Muscle layer of duodenum (tissue), 2 donors: ENCODE data around the gene GREM1.

ENCODE experiments used
- H3K27ac ChIP-seq: one replicate; pipeline ENCODE4 v1.7.0; 2013; ENCODE audit warnings: mild to moderate bottlenecking, low read length
- H3K27me3 ChIP-seq: one replicate; pipeline ENCODE4 v1.7.0; 2013; ENCODE audit warnings: low read depth, mild to moderate bottlenecking, control low read depth, low read length
- H3K36me3 ChIP-seq, 2 donors: one replicate each; pipeline ENCODE4 v1.7.0; 2013; ENCODE audit warnings: low read length in 2 of 2, control low read depth in 1 of 2, mild to moderate bottlenecking in 1 of 2; ENCODE audit not compliant: insufficient read depth in 2 of 2, control insufficient read depth in 1 of 2
- H3K4me1 ChIP-seq, 2 donors: one replicate each; pipeline ENCODE4 v1.7.0; 2013; ENCODE audit warnings: low read length in 2 of 2, mild to moderate bottlenecking in 2 of 2, control low read depth in 1 of 2, moderate library complexity in 1 of 2; ENCODE audit not compliant: insufficient read depth in 2 of 2, control insufficient read depth in 1 of 2
- H3K4me3 ChIP-seq, 2 donors: one replicate each; pipeline ENCODE4 v1.7.0; 2013; ENCODE audit warnings: low read length in 2 of 2, low read depth in 1 of 2, mild to moderate bottlenecking in 1 of 2
- H3K9me3 ChIP-seq, 2 donors: one replicate each; pipeline ENCODE4 v1.7.0; 2013; ENCODE audit warnings: low read length in 2 of 2, control low read depth in 1 of 2, mild to moderate bottlenecking in 1 of 2; ENCODE audit not compliant: control insufficient read depth in 1 of 2
- donor health status: healthy.

Gene GREM1

DNA sequence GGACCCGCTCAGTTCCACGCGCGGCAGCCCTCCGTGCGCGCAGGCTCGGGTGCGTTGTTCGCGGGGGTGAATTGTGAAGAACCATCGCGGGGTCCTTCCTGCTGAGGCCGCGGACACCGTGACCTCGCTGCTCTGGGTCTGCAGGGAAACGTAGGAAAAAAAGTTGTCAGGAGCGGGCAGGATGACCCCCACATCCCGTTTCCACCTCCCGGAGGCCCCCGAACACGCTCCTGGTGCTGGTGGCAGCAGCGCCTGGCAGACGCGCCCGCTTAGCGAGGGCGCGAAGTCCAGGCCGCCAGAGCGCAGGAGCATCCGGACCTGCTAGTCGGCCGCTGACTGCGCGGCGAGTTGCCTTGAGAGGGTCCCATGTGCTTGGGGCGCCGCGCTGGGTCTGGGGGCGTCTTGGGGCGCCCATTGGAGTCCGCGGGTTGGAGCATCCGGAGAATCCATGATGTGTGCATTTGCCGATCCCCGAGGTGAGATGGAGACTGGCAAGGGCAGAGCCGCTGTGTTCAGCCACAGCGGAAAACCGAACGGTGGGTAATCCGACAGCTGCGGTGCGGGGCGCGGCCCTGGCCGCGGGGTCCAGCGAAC lies 520 bp downstream of the GREM1 start:
- Histone ChIP-seq H3K9me3 (no peaks in the 10 kb centered on the region), H3K27me3 (peaks cover 13% of the 10 kb centered on the region), H3K36me3 (no peaks in the 10 kb centered on the region), H3K27ac (peak overlapping the region; percentile 76), H3K4me1 (peaks cover 0 to 31% of the 10 kb centered on the region in 2 donors), H3K4me3 (peak overlapping the region; percentile 71 to 85)

DNA sequence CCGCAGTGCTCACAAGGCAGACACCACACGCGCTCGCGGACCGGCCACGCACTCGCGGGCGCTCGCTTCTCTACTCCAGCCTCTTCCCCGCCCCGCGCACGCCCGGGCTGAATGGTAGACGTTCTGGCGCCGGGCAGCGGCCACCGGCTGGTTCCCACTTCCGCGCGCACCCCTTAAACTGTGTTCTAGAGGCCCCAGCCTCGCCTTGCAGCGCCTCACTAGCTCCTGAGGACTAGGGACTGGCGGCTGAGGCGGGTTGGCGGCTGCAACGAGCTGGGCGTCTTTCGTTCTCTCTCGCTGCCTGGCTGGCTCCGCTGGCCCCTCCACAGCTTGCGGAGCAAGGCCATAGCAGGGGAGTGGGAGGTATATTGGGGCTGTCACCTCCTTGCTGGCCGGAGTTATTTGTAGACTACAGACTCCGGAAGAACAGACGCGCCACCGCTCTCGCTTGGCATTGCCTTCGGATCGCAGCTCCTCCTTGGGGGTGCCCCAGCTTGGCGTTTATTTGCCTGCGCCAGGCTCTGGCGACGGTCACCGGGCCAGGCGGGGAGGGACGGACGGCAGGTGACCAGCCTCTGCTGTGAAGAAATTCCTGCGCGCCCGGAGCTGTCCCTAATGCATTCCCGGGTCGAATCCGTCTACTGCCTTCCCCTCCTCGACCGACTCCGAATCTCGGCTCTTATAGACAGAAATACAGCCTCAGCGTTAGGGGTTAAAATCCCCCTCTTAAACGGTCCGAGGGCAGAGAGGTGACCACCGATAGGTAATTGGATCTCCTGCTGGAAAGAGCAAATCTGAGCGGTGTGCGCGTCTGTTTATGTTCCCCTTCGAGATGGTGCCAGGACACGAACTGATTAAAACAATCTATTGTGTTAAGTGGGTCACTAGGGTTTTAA lies 1.3 kb downstream of the GREM1 start:
- Histone ChIP-seq H3K4me3 (peak overlapping the region; percentile 71 to 85), H3K4me1 (peaks cover 0 to 31% of the 10 kb centered on the region in 2 donors), H3K27ac (peak overlapping the region; percentile 76), H3K9me3 (no peaks in the 10 kb centered on the region), H3K27me3 (peaks cover 13% of the 10 kb centered on the region), H3K36me3 (no peaks in the 10 kb centered on the region)

DNA sequence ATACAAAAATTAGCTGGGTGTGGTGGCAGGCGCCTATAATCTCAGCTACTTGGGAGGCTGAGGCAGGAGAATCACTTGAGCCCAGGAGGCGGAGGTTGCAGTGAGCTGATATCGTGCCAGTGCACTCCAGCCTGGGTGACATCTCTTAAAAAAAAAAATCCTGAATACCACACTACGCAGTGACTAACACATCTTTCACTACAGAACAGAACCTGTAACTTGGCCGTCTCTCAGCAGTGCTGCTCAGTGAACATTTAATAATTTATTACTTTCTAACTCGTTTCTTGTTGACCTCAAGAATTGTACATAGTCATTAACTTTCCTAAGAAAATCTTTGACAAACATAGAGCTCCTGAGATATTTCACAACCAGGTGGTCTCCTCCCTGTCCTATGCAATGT lies 3.8 kb downstream of the GREM1 start:
- Histone ChIP-seq H3K4me3 (peak overlapping the region in 1 of 2 donors; percentile 85), H3K27me3 (peaks cover 13% of the 10 kb centered on the region), H3K27ac (no peak overlapping the region)

DNA sequence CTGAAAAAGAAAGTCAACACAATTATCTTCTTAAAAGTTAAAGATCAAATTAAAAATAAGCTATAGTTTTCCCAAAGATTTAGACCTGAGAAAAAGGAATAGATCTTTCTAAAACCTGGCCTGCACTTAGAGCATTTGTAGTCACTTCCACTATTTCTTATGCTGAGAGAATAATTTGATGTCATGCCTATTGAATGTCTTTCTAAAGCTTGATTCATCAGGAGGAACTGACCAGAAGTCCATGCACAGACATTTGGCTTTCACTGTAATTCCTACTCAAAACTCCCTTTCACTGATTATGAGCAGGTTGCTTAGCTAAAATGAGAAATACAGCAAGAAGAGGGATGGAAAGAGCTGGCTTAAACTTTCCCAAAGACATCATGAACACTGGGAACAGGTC lies 4.3 kb downstream of the GREM1 start:
- peaks cover 13% of the 10 kb centered on the region for H3K27me3 ChIP-seq
- H3K36me3 ChIP-seq: no peaks in the 10 kb centered on the region
- no peak overlapping the region for H3K4me3 ChIP-seq
- no peak overlapping the region for H3K27ac ChIP-seq
- peaks cover 0 to 14% of the 10 kb centered on the region in 2 donors for H3K4me1 ChIP-seq
- no peaks in the 10 kb centered on the region for H3K9me3 ChIP-seq

More for the DNA sequence above, 3.8 kb downstream of the GREM1 start:
- no peaks in the 10 kb centered on the region for H3K9me3 ChIP-seq
- H3K4me1 ChIP-seq: peaks cover 0 to 18% of the 10 kb centered on the region in 2 donors
- H3K36me3 ChIP-seq: no peaks in the 10 kb centered on the region

DNA sequence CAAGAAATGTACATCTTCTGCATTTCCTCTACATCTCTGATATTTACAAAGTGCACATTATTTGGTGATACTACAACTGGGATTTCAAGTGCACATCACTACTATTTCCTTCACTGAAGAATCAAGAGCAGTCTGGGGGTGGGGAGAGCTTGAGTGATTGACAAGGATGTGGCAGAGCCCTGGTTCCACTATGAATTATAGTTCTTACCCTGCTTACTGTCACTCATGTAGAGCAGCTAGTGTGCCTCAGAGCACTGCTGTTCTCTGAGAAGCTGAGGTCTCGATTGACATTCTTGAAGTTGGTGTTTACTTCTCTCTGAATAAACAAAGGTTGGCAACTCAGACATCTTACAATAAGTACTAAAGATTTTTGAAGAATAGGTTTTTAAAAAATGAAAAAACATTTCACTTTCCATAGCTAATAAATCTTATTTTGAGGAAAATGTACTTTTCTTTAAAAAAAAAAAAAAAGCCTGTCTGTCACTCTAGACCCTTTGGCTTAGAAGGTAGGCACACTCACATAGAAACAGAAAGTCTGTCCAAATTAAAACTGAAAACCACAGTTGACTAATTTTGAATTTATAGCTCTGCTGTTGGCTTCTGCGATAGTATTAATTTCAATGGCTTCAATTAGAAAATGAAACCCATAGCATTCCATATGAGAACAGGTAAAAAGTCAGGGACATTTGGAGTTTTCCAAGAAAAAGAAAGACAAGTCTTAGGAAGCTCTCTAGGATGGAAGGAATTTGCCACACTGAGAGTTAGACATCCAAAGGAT lies 5.6 kb downstream of the GREM1 start:
- H3K27ac ChIP-seq: no peak overlapping the region
- peaks cover 13% of the 10 kb centered on the region for H3K27me3 ChIP-seq
- H3K9me3 ChIP-seq: no peaks in the 10 kb centered on the region
- H3K4me1 ChIP-seq: peaks cover 0 to 2% of the 10 kb centered on the region in 2 donors
- no peak overlapping the region for H3K4me3 ChIP-seq
- H3K36me3 ChIP-seq: no peaks in the 10 kb centered on the region

DNA sequence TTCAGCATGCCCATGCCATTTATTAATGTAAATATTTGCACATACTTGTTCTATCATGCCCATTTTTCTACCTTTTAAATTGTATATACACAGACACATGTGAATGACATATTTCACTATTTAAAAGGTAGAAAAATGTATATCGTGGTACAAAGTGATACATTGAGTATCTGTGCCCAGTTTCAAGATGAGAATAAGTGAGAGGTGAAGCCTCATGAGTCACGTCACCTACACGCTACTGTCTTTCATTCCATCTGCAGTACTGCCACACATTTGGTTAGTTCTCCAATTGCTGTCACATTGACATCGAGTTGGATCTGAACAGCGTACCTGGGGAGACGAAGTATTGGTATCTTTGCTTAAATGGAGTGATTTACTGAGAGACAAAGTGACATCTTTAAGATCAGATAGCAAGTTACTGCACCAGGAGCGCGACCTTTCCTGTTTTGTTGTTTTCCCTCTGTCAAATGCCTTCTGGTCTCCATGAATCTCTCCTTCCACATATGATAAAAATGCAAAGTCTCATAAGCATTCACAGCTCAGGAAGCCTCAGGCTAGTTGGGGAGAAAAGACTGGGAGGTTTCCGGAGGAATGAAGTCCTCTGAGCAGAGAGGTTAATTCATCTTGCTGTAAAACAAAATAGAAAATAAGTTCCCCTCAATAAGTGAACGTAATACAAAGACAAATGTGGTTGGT lies 12.0 kb downstream of the GREM1 start:
- Histone ChIP-seq H3K27me3 (no peaks in the 10 kb centered on the region), H3K4me1 (peaks cover 0 to 14% of the 10 kb centered on the region in 2 donors), H3K36me3 (peaks cover 0 to 28% of the 10 kb centered on the region in 2 donors), H3K9me3 (no peaks in the 10 kb centered on the region), H3K27ac (no peak overlapping the region), H3K4me3 (no peak overlapping the region)

DNA sequence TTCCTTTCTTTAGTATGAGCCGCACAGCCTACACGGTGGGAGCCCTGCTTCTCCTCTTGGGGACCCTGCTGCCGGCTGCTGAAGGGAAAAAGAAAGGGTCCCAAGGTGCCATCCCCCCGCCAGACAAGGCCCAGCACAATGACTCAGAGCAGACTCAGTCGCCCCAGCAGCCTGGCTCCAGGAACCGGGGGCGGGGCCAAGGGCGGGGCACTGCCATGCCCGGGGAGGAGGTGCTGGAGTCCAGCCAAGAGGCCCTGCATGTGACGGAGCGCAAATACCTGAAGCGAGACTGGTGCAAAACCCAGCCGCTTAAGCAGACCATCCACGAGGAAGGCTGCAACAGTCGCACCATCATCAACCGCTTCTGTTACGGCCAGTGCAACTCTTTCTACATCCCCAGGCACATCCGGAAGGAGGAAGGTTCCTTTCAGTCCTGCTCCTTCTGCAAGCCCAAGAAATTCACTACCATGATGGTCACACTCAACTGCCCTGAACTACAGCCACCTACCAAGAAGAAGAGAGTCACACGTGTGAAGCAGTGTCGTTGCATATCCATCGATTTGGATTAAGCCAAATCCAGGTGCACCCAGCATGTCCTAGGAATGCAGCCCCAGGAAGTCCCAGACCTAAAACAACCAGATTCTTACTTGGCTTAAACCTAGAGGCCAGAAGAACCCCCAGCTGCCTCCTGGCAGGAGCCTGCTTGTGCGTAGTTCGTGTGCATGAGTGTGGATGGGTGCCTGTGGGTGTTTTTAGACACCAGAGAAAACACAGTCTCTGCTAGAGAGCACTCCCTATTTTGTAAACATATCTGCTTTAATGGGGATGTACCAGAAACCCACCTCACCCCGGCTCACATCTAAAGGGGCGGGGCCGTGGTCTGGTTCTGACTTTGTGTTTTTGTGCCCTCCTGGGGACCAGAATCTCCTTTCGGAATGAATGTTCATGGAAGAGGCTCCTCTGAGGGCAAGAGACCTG lies 13.2 kb downstream of the GREM1 start:
- no peaks in the 10 kb centered on the region for H3K9me3 ChIP-seq
- H3K4me1 ChIP-seq: peaks cover 0 to 14% of the 10 kb centered on the region in 2 donors
- no peak overlapping the region for H3K27ac ChIP-seq

DNA sequence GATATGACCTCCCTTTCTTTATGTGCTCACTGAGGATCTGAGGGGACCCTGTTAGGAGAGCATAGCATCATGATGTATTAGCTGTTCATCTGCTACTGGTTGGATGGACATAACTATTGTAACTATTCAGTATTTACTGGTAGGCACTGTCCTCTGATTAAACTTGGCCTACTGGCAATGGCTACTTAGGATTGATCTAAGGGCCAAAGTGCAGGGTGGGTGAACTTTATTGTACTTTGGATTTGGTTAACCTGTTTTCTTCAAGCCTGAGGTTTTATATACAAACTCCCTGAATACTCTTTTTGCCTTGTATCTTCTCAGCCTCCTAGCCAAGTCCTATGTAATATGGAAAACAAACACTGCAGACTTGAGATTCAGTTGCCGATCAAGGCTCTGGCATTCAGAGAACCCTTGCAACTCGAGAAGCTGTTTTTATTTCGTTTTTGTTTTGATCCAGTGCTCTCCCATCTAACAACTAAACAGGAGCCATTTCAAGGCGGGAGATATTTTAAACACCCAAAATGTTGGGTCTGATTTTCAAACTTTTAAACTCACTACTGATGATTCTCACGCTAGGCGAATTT lies 14.9 kb downstream of the GREM1 start:
- Histone ChIP-seq H3K9me3 (no peaks in the 10 kb centered on the region), H3K27ac (no peak overlapping the region), H3K27me3 (no peaks in the 10 kb centered on the region), H3K36me3 (peaks cover 0 to 28% of the 10 kb centered on the region in 2 donors), H3K4me3 (no peak overlapping the region), H3K4me1 (peaks cover 0 to 14% of the 10 kb centered on the region in 2 donors)

More for the DNA sequence above, 13.2 kb downstream of the GREM1 start:
- Histone ChIP-seq H3K36me3 (peaks cover 0 to 28% of the 10 kb centered on the region in 2 donors), H3K27me3 (no peaks in the 10 kb centered on the region), H3K4me3 (no peak overlapping the region)

DNA sequence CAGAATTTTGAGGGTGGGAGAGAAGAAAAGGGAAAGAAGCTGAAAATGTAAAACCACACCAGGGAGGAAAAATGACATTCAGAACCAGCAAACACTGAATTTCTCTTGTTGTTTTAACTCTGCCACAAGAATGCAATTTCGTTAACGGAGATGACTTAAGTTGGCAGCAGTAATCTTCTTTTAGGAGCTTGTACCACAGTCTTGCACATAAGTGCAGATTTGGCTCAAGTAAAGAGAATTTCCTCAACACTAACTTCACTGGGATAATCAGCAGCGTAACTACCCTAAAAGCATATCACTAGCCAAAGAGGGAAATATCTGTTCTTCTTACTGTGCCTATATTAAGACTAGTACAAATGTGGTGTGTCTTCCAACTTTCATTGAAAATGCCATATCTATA lies 15.5 kb downstream of the GREM1 start:
- Histone ChIP-seq H3K27ac (no peak overlapping the region), H3K36me3 (peaks cover 0 to 28% of the 10 kb centered on the region in 2 donors), H3K27me3 (no peaks in the 10 kb centered on the region), H3K9me3 (no peaks in the 10 kb centered on the region), H3K4me1 (peaks cover 0 to 14% of the 10 kb centered on the region in 2 donors), H3K4me3 (no peak overlapping the region)
